HG02610 (cell line): ENCODE results near the gene KLF4.
"Not testable (repeated sequence)": the region's sequence is repeated elsewhere in the genome, so short reads cannot be mapped to it uniquely, and the experiment has no call there.

Experiments used
- ATAC-seq: cut with Tn5 transposase; IDR thresholded peaks from one replicate; pipeline ENCODE4 v1.9.1; 2021; ENCODE audit warnings: mild to moderate bottlenecking, moderate library complexity; ENCODE audit not compliant: unreplicated experiment

The KLF4 gene

DNA sequence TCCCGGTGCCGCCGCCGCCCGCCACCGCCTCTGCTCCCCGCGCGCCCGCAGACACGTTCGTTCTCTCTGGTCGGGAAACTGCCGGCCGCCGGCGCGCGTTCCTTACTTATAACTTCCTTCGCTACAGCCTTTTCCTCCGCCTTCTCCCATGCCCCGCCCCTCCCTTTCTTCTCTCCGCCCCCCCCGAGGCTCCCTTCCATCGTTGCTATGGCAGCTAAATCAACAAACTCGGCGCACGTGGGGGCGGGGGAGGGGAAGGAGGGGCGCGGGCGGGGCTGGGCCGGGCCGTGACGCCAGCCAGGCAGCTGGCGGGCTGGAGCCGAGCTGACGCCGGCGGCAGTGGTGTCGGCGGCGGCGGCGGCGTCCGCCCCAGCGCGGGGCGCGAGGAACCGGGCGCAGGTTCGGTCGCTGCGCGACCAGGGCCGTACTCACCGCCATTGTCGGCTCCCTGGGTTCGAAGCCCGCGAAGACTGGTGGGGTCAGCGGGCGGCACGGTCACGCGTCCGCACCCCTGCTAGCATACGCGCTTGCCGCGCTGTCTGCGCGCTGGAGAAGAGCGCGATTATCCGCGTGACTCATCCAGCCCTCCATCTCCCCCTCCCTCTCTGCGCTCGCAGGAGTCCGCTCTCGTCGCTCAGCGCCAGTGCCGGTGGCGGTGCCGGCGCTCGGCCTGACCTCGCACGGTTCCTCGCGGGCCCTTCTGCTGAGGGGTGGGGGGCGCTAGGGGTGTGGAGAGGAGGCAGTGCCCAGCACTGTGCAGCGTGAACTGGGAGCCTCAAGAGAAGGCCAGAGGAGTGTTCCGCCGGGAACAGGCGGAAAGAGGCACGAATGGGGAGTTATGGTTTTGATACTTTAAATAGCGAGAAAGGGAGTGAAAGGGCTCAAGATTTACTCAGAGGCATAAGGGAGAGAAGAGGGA lies at the start of gene KLF4:
TSS of gene KLF4 (minus strand) at position 83 of the 919 bp plus-strand sequence. CDS start 597 bp downstream, outside the sequence.
- peak; percentile 77 for ATAC-seq

DNA sequence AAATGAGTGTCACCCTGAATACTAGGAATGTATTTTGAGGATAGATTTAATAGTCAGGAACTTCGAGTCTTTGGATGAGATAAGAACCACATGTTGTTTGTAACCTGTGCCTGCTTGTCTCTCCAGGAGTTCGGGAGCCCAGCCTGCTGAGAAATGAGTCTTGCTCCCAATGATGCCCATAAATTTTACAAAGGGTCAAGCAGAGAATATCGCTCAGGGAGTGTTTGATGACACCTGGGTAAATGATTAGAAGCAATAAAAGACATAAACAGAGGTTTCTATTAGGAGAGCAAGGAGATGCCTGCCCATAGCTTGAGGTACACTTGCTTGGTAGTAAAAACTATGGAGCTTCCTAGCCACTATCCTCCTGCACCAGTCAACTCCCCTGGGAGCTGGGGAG lies 46.9 kb upstream of the KLF4 start:
- no peak for ATAC-seq

DNA sequence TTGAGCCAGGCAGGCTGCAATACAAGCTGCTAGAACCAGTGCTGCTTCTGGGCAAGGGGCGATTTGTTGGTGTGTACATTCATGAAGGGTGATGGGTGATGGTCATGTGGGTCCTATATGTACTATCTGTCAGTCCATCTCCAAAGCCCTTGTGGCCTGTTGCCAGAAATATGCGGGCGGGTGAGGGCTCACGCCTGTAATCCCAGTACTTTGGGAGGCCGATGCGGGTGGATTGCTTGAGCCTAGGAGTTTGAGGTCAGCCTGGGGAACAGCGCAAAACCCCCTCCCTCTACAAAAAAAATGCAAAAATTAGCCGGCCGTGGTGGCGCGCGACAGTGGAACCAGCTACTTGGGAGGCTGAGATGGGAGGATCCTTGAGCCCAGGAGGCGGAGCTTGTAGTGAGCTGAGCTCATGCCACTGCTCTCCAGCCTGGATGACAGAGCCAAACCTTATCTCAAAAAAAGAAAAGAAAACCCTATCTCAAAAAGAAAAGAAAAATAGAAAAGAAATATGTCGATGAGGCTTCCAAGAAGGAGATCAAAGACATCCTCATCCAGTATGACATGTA lies 45.0 kb upstream of the KLF4 start:
- no peak for ATAC-seq

DNA sequence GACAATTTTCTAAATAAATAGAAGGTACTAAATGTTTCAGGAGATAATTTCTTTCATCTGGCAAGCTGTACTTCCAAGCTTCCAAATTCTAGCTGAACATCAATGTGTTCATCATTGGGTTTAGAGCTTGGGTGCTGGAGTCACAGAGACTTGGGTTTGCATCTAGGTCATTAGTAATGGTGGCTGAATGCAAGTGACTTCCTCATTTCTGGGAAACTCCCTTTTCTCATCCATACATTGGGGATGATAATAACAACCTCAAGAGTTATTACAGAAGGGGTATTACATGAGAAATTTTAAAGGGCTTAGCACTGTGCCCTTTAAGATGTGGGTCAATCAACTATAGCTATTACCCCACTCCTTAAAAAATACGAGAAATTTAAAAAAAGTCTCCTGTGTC lies 41.1 kb upstream of the KLF4 start:
- ATAC-seq = no peak

DNA sequence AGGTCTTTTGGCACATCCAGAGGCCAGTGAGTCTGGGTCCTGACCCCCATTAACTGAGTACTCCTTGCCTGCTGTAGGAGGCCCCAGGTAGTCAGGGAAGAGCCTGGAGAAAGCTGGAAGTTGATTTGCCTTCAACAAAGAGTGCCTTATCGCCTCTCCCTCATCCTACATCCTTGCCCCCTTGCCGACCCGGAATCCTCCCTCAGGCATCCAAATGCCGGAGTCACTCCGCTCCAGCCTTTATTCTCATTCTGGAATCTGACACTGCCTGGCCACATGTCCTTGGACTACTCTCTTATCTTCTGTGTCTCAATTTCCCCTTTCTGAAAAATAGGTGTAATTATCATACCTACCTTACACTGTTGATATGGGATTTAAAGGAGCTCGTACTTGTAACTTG lies 39.1 kb upstream of the KLF4 start:
- no peak for ATAC-seq

DNA sequence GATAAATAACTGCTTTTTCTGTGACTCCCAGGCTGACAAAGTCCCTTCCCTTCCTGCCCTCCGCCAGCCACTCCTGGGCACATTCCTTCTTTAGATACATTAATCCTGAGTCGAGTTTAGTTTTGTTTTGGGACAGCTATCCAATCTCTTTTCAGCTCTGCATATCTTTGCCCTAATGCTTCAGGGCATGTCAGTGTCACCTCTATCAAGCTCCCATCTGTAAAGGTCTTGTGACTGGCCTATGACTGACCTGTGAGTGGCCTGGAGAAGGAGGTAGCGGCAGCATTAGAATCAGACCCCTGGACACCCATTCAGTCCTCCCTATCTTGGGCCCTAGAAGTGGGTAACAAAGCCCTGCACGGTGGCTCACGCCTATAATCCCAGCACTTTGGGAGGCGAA lies 34.0 kb upstream of the KLF4 start:
- ATAC-seq = no peak

DNA sequence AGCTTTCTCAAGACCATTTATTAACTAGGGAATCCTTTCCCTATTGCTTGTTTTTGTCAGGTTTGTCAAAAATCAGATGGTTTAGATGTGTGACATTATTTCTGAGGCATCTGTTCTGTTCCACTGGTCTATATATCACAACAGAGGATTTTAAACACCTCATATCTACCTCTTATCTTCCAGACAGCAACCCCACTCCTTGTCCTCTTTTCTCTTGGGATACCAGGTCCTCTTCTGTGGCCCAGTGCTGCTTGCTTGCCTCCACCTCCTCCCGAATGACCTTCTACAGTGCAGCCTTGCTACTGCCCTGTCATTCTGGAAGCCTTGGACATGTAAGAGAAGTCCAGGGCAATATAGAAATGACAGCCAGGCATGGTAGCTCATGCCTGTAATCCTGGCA lies 30.6 kb upstream of the KLF4 start:
- no peak for ATAC-seq

DNA sequence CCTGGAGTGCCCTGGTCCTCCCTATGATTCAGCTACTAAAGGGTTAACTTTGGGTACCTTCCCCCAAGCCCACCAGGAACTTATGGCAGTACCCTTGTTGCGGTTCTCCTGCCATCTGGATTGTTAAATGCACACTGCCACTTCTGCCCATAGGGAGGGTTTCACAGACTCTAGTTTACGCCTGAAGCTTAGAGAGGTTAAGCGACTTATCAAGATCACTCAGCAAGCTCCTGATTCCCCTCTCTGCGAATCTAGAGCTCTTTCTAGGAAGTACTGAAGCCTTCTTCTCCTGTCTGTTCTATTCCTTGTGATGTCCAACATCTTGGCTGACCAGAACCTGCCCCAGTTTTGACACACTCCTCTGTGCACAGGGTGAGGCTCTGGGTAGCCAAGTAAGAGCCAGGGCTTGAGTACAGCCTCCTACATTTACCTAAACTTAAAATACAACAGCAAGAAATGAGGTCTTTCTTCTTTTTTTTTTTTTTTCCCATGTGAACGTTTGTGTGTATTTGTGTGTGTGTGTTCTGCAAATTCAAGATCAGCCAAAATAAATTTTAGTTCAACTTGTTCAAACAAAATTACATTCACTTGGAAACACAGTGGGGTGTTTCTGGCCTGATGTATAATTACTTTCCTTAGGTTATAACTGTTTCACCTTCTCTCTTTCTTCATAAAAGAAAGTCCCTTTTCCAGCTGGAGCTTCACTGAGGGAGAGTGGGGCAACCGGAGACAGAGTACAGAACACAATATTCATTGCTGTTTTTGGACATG lies 28.7 kb upstream of the KLF4 start:
- no peak for ATAC-seq

DNA sequence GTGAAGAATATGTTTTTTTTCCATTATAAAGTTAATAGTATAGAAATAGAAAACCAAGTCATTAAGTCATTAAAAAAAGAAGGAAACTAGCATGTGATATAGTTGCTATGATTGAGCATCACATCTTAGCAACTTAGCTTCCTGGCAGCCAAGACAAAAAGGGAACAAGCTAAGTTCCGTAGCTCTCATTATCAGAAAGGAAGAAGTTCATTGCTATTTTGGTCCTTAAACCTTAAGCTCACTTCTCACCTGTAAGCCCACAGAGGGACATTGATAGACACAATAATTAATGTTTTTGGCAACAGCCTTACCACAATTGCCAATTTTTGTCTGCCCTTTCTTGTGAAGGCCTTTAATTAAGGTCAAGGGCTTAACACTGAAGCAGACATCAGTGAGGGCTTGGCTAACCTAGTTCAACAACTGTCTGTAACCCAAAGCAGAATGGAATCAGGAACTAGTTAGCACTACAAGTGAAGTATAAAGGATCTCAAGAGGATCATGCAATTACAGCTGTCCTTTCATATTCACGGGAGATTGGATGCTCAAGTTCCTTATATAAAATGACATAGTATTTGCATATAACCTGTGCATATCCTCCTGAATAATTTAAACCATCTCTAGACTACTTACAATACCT lies 24.0 kb upstream of the KLF4 start:
- ATAC-seq = no peak

DNA sequence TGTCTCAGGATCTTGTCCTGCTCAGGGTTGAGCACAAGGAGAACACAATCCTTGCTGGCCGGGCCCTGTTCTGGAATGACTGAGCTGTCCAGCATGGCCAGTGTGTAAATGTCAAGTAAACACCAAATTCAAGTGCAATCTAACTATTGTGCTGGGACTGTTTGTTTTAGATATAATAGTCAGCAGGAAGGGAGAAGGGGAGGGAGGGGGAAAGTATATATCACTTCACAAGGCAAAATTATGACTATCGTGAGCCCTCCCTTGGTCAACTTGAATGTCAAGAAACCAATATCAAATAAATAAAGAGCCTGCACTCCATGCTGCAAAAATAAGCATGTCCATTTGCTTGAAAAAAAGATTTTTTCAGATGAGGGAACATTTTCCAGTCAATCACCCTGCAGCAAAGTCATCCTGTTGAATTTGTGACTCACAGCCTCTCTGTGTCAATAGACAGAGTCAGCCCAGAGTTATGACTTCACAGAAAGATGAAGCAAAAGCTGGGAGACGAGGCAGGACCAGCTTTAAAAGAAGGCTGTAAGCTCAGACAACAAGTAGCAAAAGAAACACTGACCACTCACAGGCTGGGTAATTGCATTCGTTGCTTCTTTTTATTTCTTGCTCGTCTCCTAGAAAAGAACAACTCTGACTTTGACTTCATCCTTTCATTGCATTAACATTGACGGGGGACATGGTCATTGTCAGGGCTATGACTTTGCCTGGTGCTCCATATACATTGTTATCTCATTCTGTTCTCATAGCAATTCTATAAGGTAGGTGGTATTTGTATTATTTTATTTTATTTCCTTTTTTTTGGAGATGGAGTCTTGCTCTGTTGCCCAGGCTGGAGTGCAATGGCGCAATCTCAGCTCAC lies 15.3 kb upstream of the KLF4 start:
- no peak for ATAC-seq

DNA sequence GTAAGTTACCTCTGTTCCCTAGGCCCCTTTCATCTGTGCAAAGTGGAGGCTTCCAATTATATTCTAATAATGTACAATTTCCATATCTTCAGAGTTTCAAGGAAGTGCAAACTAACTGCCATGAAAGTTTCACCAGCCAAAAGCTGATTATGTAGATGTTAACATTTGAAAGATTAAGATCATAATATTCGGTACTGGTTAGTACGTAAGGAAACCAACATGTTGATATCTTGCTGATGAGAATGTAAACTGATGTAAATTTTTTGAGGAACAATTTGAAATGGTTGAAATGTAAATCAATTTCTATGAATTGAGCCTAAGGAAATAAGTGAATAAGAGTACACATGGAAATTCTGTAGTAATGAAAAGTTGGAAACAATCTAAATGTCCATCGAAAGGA lies 12.9 kb upstream of the KLF4 start:
- no peak for ATAC-seq

DNA sequence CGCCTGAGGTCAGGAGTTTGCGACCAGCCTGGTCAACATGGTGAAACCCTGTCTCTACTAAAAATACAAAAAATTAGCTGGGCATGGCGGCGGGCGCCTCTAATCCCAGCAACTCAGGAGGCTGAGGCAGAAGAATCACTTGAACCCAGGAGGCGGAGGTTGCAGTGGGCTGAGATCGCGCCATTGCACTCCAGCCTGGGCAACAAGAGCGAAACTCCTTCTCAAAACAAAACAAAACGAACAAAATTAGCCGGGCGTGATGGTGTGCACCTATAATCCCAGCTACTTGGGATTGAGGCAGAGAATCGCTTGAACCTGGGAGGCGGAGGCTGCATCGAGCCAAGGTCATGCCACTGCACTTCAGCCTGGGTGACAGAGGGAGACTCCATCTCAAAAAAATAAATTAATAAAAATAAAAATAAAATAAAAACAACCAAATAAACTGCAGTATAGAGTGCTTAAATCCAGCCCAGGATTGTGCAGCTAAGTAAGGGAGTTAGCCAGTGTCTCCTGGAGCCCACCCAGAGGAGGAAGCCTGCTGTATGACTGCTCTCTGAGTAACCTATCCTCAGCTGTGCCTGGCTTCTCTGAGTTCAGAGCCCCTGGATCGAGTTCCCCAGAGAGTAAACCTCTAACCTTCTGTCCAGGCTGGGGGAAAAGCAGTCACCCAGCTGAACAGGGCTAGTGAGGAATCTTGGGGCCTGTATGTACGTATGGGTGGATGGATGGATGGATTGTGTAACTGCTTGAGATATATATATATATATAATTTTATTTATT lies 11.0 kb upstream of the KLF4 start:
- not testable (repeated sequence) for ATAC-seq

DNA sequence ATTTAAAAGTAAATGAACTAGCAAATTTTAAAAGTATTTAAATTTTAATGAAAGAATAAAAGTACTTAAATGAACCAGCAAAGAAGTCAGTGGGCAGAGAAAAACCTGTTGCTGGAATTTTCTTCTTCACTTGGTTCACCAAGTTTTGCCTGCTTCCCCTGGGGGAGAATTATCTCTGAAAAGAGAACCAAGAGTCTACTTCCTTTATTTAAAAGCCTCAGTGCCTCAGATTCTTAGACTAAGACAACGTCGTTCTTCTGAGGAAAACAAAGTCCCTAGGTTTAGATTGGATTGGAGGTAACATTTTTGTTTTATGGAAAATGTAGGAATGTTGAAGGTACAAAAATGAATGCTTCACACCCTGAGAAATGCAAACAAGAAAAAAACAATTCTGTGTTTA lies 7.4 kb upstream of the KLF4 start:
- no peak for ATAC-seq

DNA sequence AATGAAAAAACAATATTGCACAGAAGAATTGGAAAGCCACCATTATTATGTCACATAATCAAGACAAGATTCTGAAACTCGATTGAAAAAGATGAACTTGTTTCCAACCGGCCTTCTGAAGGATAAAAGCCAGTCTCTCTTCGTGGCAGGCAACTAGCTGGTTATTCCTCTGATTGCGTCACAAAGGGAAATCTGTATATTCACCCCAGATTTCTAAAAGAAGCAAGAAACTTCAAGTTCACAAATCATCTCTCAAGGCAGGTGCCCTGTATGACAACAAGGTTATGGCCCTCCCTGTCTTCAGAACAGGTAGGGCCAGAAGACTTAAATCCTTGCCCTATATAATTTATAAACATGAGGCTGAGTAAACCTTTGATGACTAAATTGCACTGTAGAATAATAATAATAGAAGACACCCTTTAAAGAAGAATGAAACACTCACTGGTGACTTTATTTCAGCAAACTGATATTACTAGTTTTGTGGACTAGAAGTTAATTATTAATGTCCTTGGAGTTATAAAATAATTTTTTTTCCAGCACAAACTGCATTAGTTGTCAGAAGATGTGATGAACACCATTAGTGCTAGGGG lies 2.9 kb upstream of the KLF4 start:
- ATAC-seq = no peak

DNA sequence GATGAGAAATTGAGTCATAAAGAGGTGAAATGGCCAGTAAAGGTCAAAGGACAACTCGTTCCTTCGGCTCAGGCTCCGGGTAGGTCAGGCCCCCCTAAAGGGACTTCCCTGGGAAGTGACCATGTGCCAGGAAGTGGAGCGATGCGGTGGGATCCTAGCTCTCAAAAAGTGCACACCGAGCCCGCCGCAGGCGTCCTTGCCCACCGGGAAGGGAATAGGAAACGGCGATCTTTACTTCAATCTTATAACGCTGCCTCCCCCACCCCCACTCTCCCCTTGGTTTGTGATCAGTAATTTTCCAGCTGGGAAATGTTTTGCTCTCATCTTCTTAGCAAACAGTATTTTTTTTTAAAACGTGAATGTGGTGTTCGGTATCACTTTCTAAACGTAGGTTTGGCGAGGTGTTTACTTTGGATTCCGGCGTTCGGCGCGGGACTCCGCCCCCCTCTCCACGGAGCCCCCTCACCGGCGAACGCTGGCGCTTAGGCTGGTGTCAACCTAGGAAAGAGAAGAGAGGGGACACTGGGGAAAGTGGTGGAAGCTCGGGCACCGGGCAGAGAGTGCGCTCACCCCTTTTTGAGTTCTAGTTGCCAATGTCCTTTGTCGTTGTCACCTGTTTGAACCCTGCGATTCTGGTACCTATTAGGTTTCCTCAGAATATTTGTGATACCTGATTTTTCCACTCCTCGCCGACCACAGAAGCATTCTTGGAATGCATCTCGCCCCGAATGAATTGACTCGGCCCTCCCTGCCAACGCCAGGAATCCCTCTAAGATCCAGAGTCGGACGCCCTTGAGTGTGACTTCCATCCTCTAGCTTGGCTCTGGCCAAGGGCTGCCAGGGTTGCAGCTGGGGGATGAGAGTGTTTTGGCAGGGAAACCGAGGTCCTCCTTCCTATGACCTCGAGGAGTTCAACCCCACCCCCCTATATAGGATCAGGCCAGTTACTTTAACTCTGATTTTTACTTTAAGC lies 1.8 kb upstream of the KLF4 start:
- ATAC-seq = no peak

DNA sequence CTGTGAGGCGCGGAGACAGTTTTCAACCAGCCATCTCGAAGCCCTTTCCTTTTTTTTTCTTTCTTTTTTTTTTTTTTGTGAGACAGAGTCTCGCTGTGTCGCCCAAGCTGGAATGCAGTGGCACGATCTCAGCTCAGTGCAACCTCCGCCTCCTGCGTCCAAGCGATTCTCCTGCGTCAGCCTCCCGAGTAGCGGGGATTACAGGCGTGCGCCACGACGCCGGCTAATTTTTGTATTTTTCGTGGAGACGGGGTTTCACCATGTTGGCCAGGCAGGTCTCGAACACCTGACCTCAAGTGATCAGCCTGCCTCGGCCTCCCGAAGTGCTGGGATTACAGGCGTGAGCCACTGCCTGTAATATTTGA lies 1.0 kb upstream of the KLF4 start:
- ATAC-seq = not testable (repeated sequence)

DNA sequence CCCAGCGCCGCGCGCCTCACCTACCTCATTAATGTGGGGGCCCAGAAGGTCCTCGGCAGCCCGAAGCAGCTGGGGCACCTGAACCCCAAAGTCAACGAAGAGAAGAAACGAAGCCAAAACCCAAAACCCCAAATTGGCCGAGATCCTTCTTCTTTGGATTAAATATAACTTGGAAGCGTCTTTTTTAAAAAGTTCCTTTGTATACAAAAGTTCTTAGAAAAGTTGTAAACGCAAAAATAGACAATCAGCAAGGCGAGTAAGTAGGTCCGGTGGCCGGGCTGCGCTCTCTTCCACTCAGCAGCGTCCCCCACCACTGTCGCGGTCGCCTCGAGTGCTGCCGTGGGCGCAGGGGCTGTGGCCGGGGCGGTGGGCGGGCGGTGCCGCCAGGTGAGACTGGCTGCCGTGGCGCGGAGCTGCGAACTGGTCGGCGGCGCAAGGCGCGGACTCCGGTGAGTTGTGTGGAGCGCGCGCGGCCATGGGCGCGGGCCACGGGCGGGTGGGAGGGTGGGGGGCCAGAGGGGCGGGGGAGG lies 360 bp downstream of the KLF4 start:
- peak; percentile 31 for ATAC-seq
